A673 (cell line): ENCODE results near the gene TLR8. TPM values are rescaled to one million over a fixed set of nuclear protein-coding genes. Genes with fewer than 3 reads are reported as not detected.

Experiments
- BruUV-seq: library from RNA; stranded (reverse); fragments of 400-500 nt; replicated peaks from 2 replicates; lab custom pipeline; 2021; lab: Mats Ljungman, UMichigan
- CTCF ChIA-PET: fragments of 300-600 bp; sonication (Branson Sonifier 250); formaldehyde crosslinking; loops from one replicate; lab custom pipeline; 2022; ENCODE audit warnings: antibody characterized with exemption; lab: Charles Lee
- POLR2A ChIA-PET: fragments of 300-600 bp; sonication (Branson Sonifier 250); formaldehyde crosslinking; loops from one replicate; lab custom pipeline; 2022; ENCODE audit warnings: antibody characterized with exemption; ENCODE audit not compliant: low non-redundant PET; lab: Charles Lee
- DNase-seq: peaks from one replicate; pipeline ENCODE4 v3.0.0-alpha.2; 2015; ENCODE audit warnings: low spot score
- H3K27ac ChIP-seq: fragments of 200-600 bp; sonication (generic); 2 replicates; pipeline ENCODE4 v1.5.1; 2016; ENCODE audit warnings: mixed run types, low read depth, mild to moderate bottlenecking, mixed read lengths, antibody characterized with exemption, low read length; ENCODE audit not compliant: poor library complexity, severe bottlenecking
- H3K27me3 ChIP-seq: fragments of 200-600 bp; sonication (generic); replicated peaks from 2 replicates; pipeline ENCODE4 v1.6.1; 2017; ENCODE audit warnings: mixed run types, low read depth, mild to moderate bottlenecking, mixed read lengths, antibody characterized with exemption, low read length; ENCODE audit not compliant: insufficient read depth, poor library complexity
- H3K36me3 ChIP-seq: fragments of 200-600 bp; sonication (generic); 2 replicates; pipeline ENCODE4 v1.6.1; 2016; ENCODE audit warnings: mixed run types, mild to moderate bottlenecking, mixed read lengths, antibody characterized with exemption, low read length; ENCODE audit not compliant: insufficient read depth, poor library complexity, severe bottlenecking
- H3K4me1 ChIP-seq: fragments of 200-600 bp; sonication (generic); 2 replicates; pipeline ENCODE4 v1.6.1; 2017; ENCODE audit warnings: mixed run types, mild to moderate bottlenecking, mixed read lengths, antibody characterized with exemption, low read length; ENCODE audit not compliant: insufficient read depth, poor library complexity, severe bottlenecking
- H3K4me3 ChIP-seq: fragments of 200-600 bp; sonication (generic); 2 replicates; pipeline ENCODE4 v1.5.1; 2016; ENCODE audit warnings: low read depth, mixed run types, mild to moderate bottlenecking, mixed read lengths, low read length; ENCODE audit not compliant: poor library complexity, severe bottlenecking
- H3K9me3 ChIP-seq: fragments of 200-600 bp; sonication (generic); 2 replicates; pipeline ENCODE4 v1.6.1; 2016; ENCODE audit warnings: mixed run types, low read depth, mild to moderate bottlenecking, mixed read lengths, antibody characterized with exemption, low read length; ENCODE audit not compliant: poor library complexity, severe bottlenecking
- CTCF ChIP-seq: fragments of 300-800, 200-600 bp; sonication (generic); conservative IDR thresholded peaks from 2 replicates; pipeline ENCODE4 v1.5.1; 2017; ENCODE audit warnings: low read depth, mild to moderate bottlenecking, antibody characterized with exemption, low read length, moderate library complexity, mixed read lengths
- EZH2 ChIP-seq: fragments of 200-600 bp; sonication (generic); IDR thresholded peaks from 2 replicates; pipeline ENCODE4 v1.6.1; 2017; ENCODE audit warnings: borderline replicate concordance, low read depth, mild to moderate bottlenecking, mixed read lengths, antibody characterized with exemption, low read length; ENCODE audit not compliant: poor library complexity, severe bottlenecking
- intact Hi-C: fragments of 100-400 bp; cut with micrococcal nuclease; formaldehyde crosslinking; loops from one replicate; pipeline ENCODE4 v1.10.0; 2022; ENCODE audit not compliant: unreplicated experiment
- total RNA-seq: library from RNA; stranded (reverse); gene quantifications from 2 replicates; pipeline ENCODE4 v1.2.3, GENCODE V29; 2021

The TLR8 gene
- total RNA-seq, 1 experiment from 2014 or later = not detected

DNA sequence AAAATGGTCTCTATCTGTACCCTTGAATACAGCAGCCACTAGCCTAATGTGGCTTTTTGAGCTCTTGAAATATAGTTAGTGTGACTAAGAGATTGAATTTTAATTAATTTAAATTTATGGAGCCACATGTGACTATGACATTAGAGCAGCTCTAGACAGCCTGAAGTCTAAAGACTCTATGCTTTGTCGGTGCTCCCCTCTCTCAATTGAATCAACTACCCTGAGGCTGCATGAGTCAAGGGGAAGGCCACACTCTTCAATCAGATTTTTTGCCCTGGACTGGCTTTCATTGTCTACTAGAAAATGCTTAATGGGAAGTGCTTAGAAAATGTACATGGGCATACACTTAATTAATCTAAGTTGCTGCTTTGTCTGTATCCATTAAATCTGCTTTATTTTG, 27.9 kb upstream of the TLR8 start:
- no peaks in the 10 kb centered on the region for H3K9me3 ChIP-seq
- no peak for TF ChIP-seq EZH2
- no peaks in the 10 kb centered on the region for H3K4me1 ChIP-seq
- intact Hi-C loops = no loop called here
- ChIA-PET CTCF (no interaction called here), POLR2A (no interaction called here)
- no peaks in the 10 kb centered on the region for H3K36me3 ChIP-seq
- no peak overlapping the region for H3K4me3 ChIP-seq
- no peaks in the 10 kb centered on the region for H3K27me3 ChIP-seq
- BruUV-seq = no TSS peak
- no peak overlapping the region for H3K27ac ChIP-seq
- no peak for DNase-seq

DNA sequence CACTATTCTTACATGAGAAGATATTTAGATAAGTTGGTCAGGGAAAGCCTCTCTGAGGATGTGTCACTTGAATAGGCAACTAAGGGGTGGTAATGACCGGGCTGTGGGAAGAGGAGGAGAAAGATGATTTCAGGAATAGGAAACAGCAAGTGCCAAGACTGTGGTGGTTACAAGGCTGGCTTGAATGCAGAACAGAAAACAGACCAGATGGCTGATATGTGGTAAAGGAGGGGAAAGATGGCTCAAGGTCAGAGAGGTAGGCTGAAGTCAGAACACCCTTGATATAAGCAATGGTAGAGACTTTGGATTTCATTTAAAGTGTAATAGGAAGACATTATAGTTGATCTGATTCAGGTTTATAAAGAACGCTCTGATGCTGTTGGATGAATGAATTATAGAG, 24.5 kb upstream of the TLR8 start:
- Histone ChIP-seq H3K36me3 (no peaks in the 10 kb centered on the region), H3K9me3 (no peaks in the 10 kb centered on the region), H3K27ac (no peak overlapping the region), H3K27me3 (peaks cover 4% of the 10 kb centered on the region), H3K4me1 (no peaks in the 10 kb centered on the region), H3K4me3 (no peak overlapping the region)
- no TSS peak for BruUV-seq
- POLR2A ChIA-PET = no interaction called here
- CTCF ChIA-PET = no interaction called here
- DNase-seq = no peak
- intact Hi-C loops = no loop called here
- TF ChIP-seq EZH2 (no peak), CTCF (no peak)

DNA sequence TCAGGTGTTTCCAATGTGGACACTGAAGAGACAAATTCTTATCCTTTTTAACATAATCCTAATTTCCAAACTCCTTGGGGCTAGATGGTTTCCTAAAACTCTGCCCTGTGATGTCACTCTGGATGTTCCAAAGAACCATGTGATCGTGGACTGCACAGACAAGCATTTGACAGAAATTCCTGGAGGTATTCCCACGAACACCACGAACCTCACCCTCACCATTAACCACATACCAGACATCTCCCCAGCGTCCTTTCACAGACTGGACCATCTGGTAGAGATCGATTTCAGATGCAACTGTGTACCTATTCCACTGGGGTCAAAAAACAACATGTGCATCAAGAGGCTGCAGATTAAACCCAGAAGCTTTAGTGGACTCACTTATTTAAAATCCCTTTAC, 20.9 kb upstream of the TLR8 start:
- Histone ChIP-seq H3K4me1 (no peaks in the 10 kb centered on the region), H3K27ac (no peak overlapping the region), H3K27me3 (peaks cover 4% of the 10 kb centered on the region), H3K4me3 (no peak overlapping the region), H3K9me3 (no peaks in the 10 kb centered on the region), H3K36me3 (no peaks in the 10 kb centered on the region)
- TF ChIP-seq CTCF (no peak), EZH2 (no peak)
- ChIA-PET POLR2A (no interaction called here), CTCF (no interaction called here)
- DNase-seq = no peak
- intact Hi-C loops = no loop called here
- no TSS peak for BruUV-seq

DNA sequence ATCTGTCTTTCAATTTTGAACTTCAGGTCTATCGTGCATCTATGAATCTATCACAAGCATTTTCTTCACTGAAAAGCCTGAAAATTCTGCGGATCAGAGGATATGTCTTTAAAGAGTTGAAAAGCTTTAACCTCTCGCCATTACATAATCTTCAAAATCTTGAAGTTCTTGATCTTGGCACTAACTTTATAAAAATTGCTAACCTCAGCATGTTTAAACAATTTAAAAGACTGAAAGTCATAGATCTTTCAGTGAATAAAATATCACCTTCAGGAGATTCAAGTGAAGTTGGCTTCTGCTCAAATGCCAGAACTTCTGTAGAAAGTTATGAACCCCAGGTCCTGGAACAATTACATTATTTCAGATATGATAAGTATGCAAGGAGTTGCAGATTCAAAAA, 19.9 kb upstream of the TLR8 start:
- Histone ChIP-seq H3K4me1 (no peaks in the 10 kb centered on the region), H3K4me3 (no peak overlapping the region), H3K27me3 (peaks cover 4% of the 10 kb centered on the region), H3K9me3 (no peaks in the 10 kb centered on the region), H3K36me3 (no peaks in the 10 kb centered on the region), H3K27ac (no peak overlapping the region)
- BruUV-seq = no TSS peak
- intact Hi-C loops = no loop called here
- TF ChIP-seq EZH2 (no peak), CTCF (no peak)
- ChIA-PET CTCF (no interaction called here), POLR2A (interaction anchor here (0.7 kb wide), 1 partner anchor 118 kb away, joined by 3 read pairs; no protein-coding TSS in a partner anchor)
- DNase-seq = no peak
